HepG2 (cell line): Measurements from ENCODE around the gene SPNS2. TPM values are rescaled to one million over a fixed set of nuclear protein-coding genes. Genes with fewer than 3 reads are reported as not detected.

Experiments
- ATAC-seq: fragments of 200-7000 bp; cut with Tn5 transposase; 3 replicates; pipeline ENCODE4 v1.9.1; 2020; ENCODE audit warnings: mild to moderate bottlenecking, moderate library complexity
- BruUV-seq: library from RNA; stranded (reverse); fragments of 400-500 nt; replicated peaks from 2 replicates; lab custom pipeline; 2021; lab: Mats Ljungman, UMichigan
- CTCF ChIA-PET: fragments of 300-600 bp; formaldehyde crosslinking; extraction: SDS; loops from one replicate; lab custom pipeline; 2021; ENCODE audit warnings: low total read pairs, inconsistent platforms, low intra/inter-chr PET ratio; lab: Yijun Ruan, JAX
- POLR2A ChIA-PET: fragments of 350-600 bp; sonication (Branson Sonifier 250); formaldehyde crosslinking; loops from one replicate; lab custom pipeline; 2020; ENCODE audit warnings: antibody characterized with exemption, inconsistent platforms; lab: Yijun Ruan, JAX
- DNase-seq: peaks from one replicate; pipeline ENCODE4 v3.0.0-alpha.2; 2015; ENCODE audit warnings: low spot score
- FAIRE-seq: peaks from 3 replicates; lab custom pipeline; 2011; peaks lifted over from hg19 to GRCh38; lab: Jason Lieb, UNC
- H2AFZ ChIP-seq: one replicate; pipeline ENCODE4 v1.6.1; 2011; ENCODE audit warnings: low read length, inconsistent platforms
- H3K27ac ChIP-seq: fragments of 300-600 bp; 3 replicates; pipeline ENCODE4 v1.8.0; 2011; ENCODE audit warnings: mixed run types, mild to moderate bottlenecking, mixed read lengths, low read length, inconsistent platforms; ENCODE audit not compliant: insufficient read depth; ENCODE audit errors: extremely low read length
- H3K27me3 ChIP-seq, 2 experiments: fragments of 200-600 bp in 1 of 2; 2 replicates in 1 of 2; 3 replicates in 1 of 2; pipeline versions ENCODE4 v1.6.0 to v1.8.0; 2011; ENCODE audit warnings: low read length in 2 of 2, mild to moderate bottlenecking in 2 of 2, moderate library complexity in 2 of 2, inconsistent platforms in 1 of 2; ENCODE audit not compliant: insufficient read depth in 2 of 2, control insufficient read depth in 1 of 2
- H3K36me3 ChIP-seq, 2 experiments: fragments of 200-600 bp in 1 of 2; replicated peaks in 1 of 2; 2 replicates in 1 of 2; 3 replicates in 1 of 2; pipeline versions ENCODE4 v1.5.1 to v1.8.0; 2011; ENCODE audit warnings: low read length in 2 of 2, inconsistent platforms in 1 of 2; ENCODE audit not compliant: insufficient read depth in 2 of 2, control insufficient read depth in 1 of 2
- H3K4me1 ChIP-seq: 2 replicates; pipeline ENCODE4 v1.5.1; 2012; ENCODE audit warnings: low read length, inconsistent platforms; ENCODE audit not compliant: insufficient read depth
- H3K4me2 ChIP-seq: 2 replicates; pipeline ENCODE4 v1.6.0; 2011; ENCODE audit warnings: low read depth, low read length, inconsistent platforms
- H3K4me3 ChIP-seq, 3 experiments: fragments of 200-600 bp in 1 of 3; sonication (generic), shearing (Covaris generic) in 1 of 3; replicated peaks in 1 of 3; 2 replicates each; pipeline ENCODE4 v1.5.1; 2011 to 2016; ENCODE audit warnings: low read length in 3 of 3, inconsistent platforms in 2 of 3, low read depth in 2 of 3, mild to moderate bottlenecking in 2 of 3, control low read depth in 1 of 3, mixed read lengths in 1 of 3; ENCODE audit not compliant: insufficient read depth in 1 of 3
- H3K79me2 ChIP-seq: one replicate; pipeline ENCODE4 v1.6.1; 2011; ENCODE audit warnings: low read length, inconsistent platforms; ENCODE audit not compliant: insufficient read depth
- H3K9ac ChIP-seq: 2 replicates; pipeline ENCODE4 v1.6.0; 2011; ENCODE audit warnings: mild to moderate bottlenecking, low read depth, low read length, inconsistent platforms; ENCODE audit not compliant: insufficient read depth
- H3K9me3 ChIP-seq: 2 replicates; pipeline ENCODE4 v1.5.1; 2012; ENCODE audit warnings: mild to moderate bottlenecking, low read length
- H4K20me1 ChIP-seq: 2 replicates; pipeline ENCODE4 v1.6.0; 2011; ENCODE audit warnings: inconsistent platforms, mild to moderate bottlenecking, low read length, moderate library complexity; ENCODE audit not compliant: insufficient read depth
- ETS1 ChIP-seq: sonication (generic); formaldehyde crosslinking; IDR thresholded peaks from 2 replicates; pipeline ENCODE4 v1.4.0; 2020; ENCODE audit warnings: missing genetic modification reagents
- EZH2 ChIP-seq: conservative IDR thresholded peaks from 2 replicates; pipeline ENCODE4 v1.6.1; 2012; ENCODE audit warnings: mild to moderate bottlenecking, low read depth, low read length, moderate library complexity
- FLYWCH1 ChIP-seq: sonication (generic); formaldehyde crosslinking; IDR thresholded peaks from 2 replicates; pipeline ENCODE4 v1.8.1; 2023; ENCODE audit warnings: mild to moderate bottlenecking, missing genetic modification reagents
- HNRNPLL ChIP-seq: fragments of 200-400 bp; formaldehyde crosslinking; IDR thresholded peaks from 2 replicates; pipeline ENCODE4 v1.6.1; 2017; ENCODE audit warnings: mild to moderate bottlenecking, low read depth, low read length; ENCODE audit not compliant: poor library complexity, severe bottlenecking
- HNRNPUL1 ChIP-seq: fragments of 200-400 bp; formaldehyde crosslinking; IDR thresholded peaks from 2 replicates; pipeline ENCODE4 v1.6.1; 2017; ENCODE audit warnings: low read depth, mild to moderate bottlenecking, low read length, moderate library complexity
- MED13 ChIP-seq: sonication (generic); formaldehyde crosslinking; IDR thresholded peaks from 2 replicates; pipeline ENCODE4 v1.5.0; 2020; ENCODE audit warnings: missing genetic modification reagents
- PATZ1 ChIP-seq: sonication (generic); formaldehyde crosslinking; IDR thresholded peaks from 2 replicates; pipeline ENCODE4 v1.4.0; 2020; ENCODE audit warnings: missing genetic modification reagents
- RBFOX2 ChIP-seq: fragments of 200-400 bp; formaldehyde crosslinking; IDR thresholded peaks from 2 replicates; pipeline ENCODE4 v1.6.1; 2017; ENCODE audit warnings: low read depth, mild to moderate bottlenecking, low read length
- SMAD1 ChIP-seq: sonication (generic); formaldehyde crosslinking; IDR thresholded peaks from 2 replicates; pipeline ENCODE4 v1.4.0; 2020; ENCODE audit warnings: missing genetic modification reagents, low read depth, mild to moderate bottlenecking, borderline replicate concordance
- TBX2 ChIP-seq: sonication (generic); formaldehyde crosslinking; IDR thresholded peaks from 2 replicates; pipeline ENCODE4 v1.5.0; 2020; ENCODE audit warnings: missing genetic modification reagents, mild to moderate bottlenecking, borderline replicate concordance
- XRCC5 ChIP-seq: fragments of 200-400 bp; formaldehyde crosslinking; optimal IDR thresholded peaks from 2 replicates; pipeline ENCODE3; 2017; ENCODE audit warnings: mild to moderate bottlenecking, low read length
- ZBTB38 ChIP-seq: sonication (generic); formaldehyde crosslinking; IDR thresholded peaks from 2 replicates; pipeline ENCODE4 v1.5.1; 2020; ENCODE audit warnings: mild to moderate bottlenecking, missing genetic modification reagents
- ZFP41 ChIP-seq: sonication (generic); formaldehyde crosslinking; IDR thresholded peaks from 2 replicates; pipeline ENCODE4 v1.4.0; 2020; ENCODE audit warnings: mild to moderate bottlenecking, missing genetic modification reagents, borderline replicate concordance
- ZNF343 ChIP-seq: sonication (generic); formaldehyde crosslinking; IDR thresholded peaks from 2 replicates; pipeline ENCODE4 v1.4.0; 2020; ENCODE audit warnings: mild to moderate bottlenecking, missing genetic modification reagents
- ZNF382 ChIP-seq: sonication (generic); formaldehyde crosslinking; IDR thresholded peaks from 2 replicates; pipeline ENCODE4 v1.5.0; 2020; ENCODE audit warnings: missing genetic modification reagents, mild to moderate bottlenecking, borderline replicate concordance
- ZNF563 ChIP-seq: sonication (generic); formaldehyde crosslinking; IDR thresholded peaks from 2 replicates; pipeline ENCODE4 v1.8.0; 2022; ENCODE audit warnings: mild to moderate bottlenecking, moderate library complexity, missing genetic modification reagents
- ZNF670 ChIP-seq: sonication (generic); formaldehyde crosslinking; IDR thresholded peaks from 2 replicates; pipeline ENCODE4 v1.8.0; 2022; ENCODE audit warnings: mild to moderate bottlenecking, missing genetic modification reagents, borderline replicate concordance
- ZNF788 ChIP-seq: sonication (generic); formaldehyde crosslinking; IDR thresholded peaks from 2 replicates; pipeline ENCODE4 v1.5.0; 2020; ENCODE audit warnings: mild to moderate bottlenecking, missing genetic modification reagents, borderline replicate concordance
- ZNF883 ChIP-seq: sonication (generic); formaldehyde crosslinking; IDR thresholded peaks from 2 replicates; pipeline ENCODE4 v1.5.1; 2020; ENCODE audit warnings: mild to moderate bottlenecking, missing genetic modification reagents; ENCODE audit errors: not compliant biosample characterization
- WGBS: methylation state at CpG from one replicate; pipeline ENCODE4 v1.1.6; 2017; ENCODE audit warnings: low lambda C conversion rate; 5-methylcytosine and 5-hydroxymethylcytosine counted together
- in situ Hi-C: cut with HindIII; loops from 2 replicates; pipeline ENCODE4 v1.10.0; 2017; ENCODE audit warnings: low pct_unique_long_range_greater_than_20kb; ENCODE audit not compliant: extremely low pct_ligation_motif_present
- intact Hi-C: fragments of 100-400 bp; cut with micrococcal nuclease; formaldehyde crosslinking; loops from one replicate; pipeline ENCODE4 v1.10.0; 2022; ENCODE audit not compliant: unreplicated experiment
- polyA plus RNA-seq, 8 experiments: library from polyadenylated mRNA; depleted of rRNA in 3 of 8; stranded (reverse) in 7 of 8; unstranded in 1 of 8; fragments of >200 nt; fragmentation: Illumina TruSeq in 4 of 8; extraction: Trizol in 4 of 8; gene quantifications; 2 replicates each; pipeline versions ENCODE4 v1.2.1 to v1.2.3, GENCODE V29; 2011 to 2016; ENCODE audit warnings: low read depth in 4 of 8, missing spikeins in 1 of 8, mixed read lengths in 1 of 8; ENCODE audit not compliant: insufficient read depth in 1 of 8
- total RNA-seq, 5 experiments: library from RNA; depleted of rRNA; stranded (reverse); fragments of >200 nt; fragmentation: Illumina TruSeq; extraction: Trizol; gene quantifications; 2 replicates each; pipeline ENCODE4 v1.2.3, GENCODE V29; 2016; ENCODE audit warnings: low read depth in 1 of 5

SPNS2 gene
- total and polyA plus RNA-seq, 2 of the 13 experiments (the other 11 are each of a cell fraction or from before 2014, with no cell fraction given) = 0.01 TPM; not detected in 1

GRCh38 chr17:4584917-4585637 is 86.4 kb downstream of the SPNS2 start:
- no peaks in the 10 kb centered on the region for H3K79me2 ChIP-seq
- no peak overlapping the region for H3K9ac ChIP-seq
- peak; percentile 36 for DNase-seq
- H3K27me3 ChIP-seq = peaks cover 1 to 43% of the 10 kb centered on the region in 2 experiments; a peak in 4 of 5 replicates
- peak overlapping the region; percentile 58 to 73 (median 61); a peak in 5 of 6 replicates for H3K4me3 ChIP-seq
- ATAC-seq = peak; percentile 6; the same call in 1 of the 3 replicates
- no peak overlapping the region for H2AFZ ChIP-seq
- CTCF ChIA-PET = interaction anchor here (2.8 kb wide), 1 partner anchor 19 kb away, joined by 13 read pairs; no protein-coding TSS in a partner anchor
- POLR2A ChIA-PET = interaction anchor here (1.7 kb wide), 1 partner anchor 18 kb away, joined by 4 read pairs; no protein-coding TSS in a partner anchor
- H3K9me3 ChIP-seq = no peaks in the 10 kb centered on the region
- no TSS peak for BruUV-seq
- H4K20me1 ChIP-seq = no peaks in the 10 kb centered on the region
- no peak for FAIRE-seq
- intact Hi-C loops = no loop called here
- WGBS = 5% methylated on average over 10 of the region's 57 CpGs
- H3K4me1 ChIP-seq = peaks cover 50% of the 10 kb centered on the region
- peak overlapping the region; percentile 88 for H3K4me2 ChIP-seq
- H3K36me3 ChIP-seq = no peaks in the 10 kb centered on the region
- H3K27ac ChIP-seq = no peak overlapping the region
- in situ Hi-C loops = no loop called here
- 0 out of 2 replicates have a peak, but pooled peaks have one; percentile 26 for TF ChIP-seq RBFOX2
- peak; percentile 23; the same call in 1 of the 2 replicates for TF ChIP-seq TBX2 (CRISPR knock-in tag)
- TF ChIP-seq ZNF788 (CRISPR knock-in tag) = 0 out of 2 replicates have a peak, but pooled peaks have one; percentile 21
- TF ChIP-seq ZNF883 (CRISPR knock-in tag) = no peak
- 0 out of 2 replicates have a peak, but pooled peaks have one; percentile 39 for TF ChIP-seq ZNF343 (CRISPR knock-in tag)
- TF ChIP-seq XRCC5 = peak; percentile 20
- TF ChIP-seq HNRNPUL1 = no peak
- no peak for TF ChIP-seq ZFP41 (CRISPR knock-in tag)
- TF ChIP-seq SMAD1 (CRISPR knock-in tag) = no peak
- TF ChIP-seq MED13 = no peak
- TF ChIP-seq HNRNPLL = peak; percentile 18
- TF ChIP-seq ZNF670 (CRISPR knock-in tag) = no peak
- no peak for TF ChIP-seq ZBTB38 (CRISPR knock-in tag)
- no peak for TF ChIP-seq FLYWCH1 (CRISPR knock-in tag)
- 0 out of 2 replicates have a peak, but pooled peaks have one; percentile 25 for TF ChIP-seq ZNF563
- no peak for TF ChIP-seq ZNF382 (CRISPR knock-in tag)
- peak; percentile 47; the same call in 1 of the 2 replicates for TF ChIP-seq PATZ1
- TF ChIP-seq EZH2 = 0 out of 2 replicates have a peak, but pooled peaks have one; percentile 33
- no peak for TF ChIP-seq ETS1 (CRISPR knock-in tag)
